Parathyroid adenoma (tissue), 2 donors: ENCODE measurements around the gene SFMBT2.

ENCODE experiments used
- H2AFZ ChIP-seq: fragments of 300-600 bp; sonication (generic); one replicate; pipeline ENCODE4 v1.7.0; 2017; ENCODE audit warnings: antibody characterized with exemption, mild to moderate bottlenecking
- H3K27ac ChIP-seq: fragments of 300-600 bp; sonication (generic); one replicate; pipeline ENCODE4 v1.7.0; 2017
- H3K27me3 ChIP-seq: fragments of 300-600 bp; sonication (generic); one replicate; pipeline ENCODE4 v1.7.0; 2017; ENCODE audit warnings: low read length; ENCODE audit not compliant: control insufficient read depth, insufficient read depth
- H3K36me3 ChIP-seq: fragments of 300-600 bp; sonication (generic); one replicate; pipeline ENCODE4 v1.7.0; 2017; ENCODE audit warnings: low read length; ENCODE audit not compliant: control insufficient read depth, insufficient read depth
- H3K4me1 ChIP-seq: fragments of 300-600 bp; sonication (generic); one replicate; pipeline ENCODE4 v1.7.0; 2017; ENCODE audit warnings: control low read depth
- H3K4me2 ChIP-seq: fragments of 300-600 bp; sonication (generic); one replicate; pipeline ENCODE4 v1.7.0; 2017; ENCODE audit warnings: low read length
- H3K4me3 ChIP-seq: fragments of 300-600 bp; sonication (generic); one replicate; pipeline ENCODE4 v1.7.0; 2017; ENCODE audit warnings: low read depth, low read length
- H3K79me2 ChIP-seq: fragments of 300-600 bp; sonication (generic); one replicate; pipeline ENCODE4 v1.7.0; 2017; ENCODE audit warnings: control low read depth
- H3K9ac ChIP-seq: fragments of 300-600 bp; sonication (generic); one replicate; pipeline ENCODE4 v1.7.0; 2017; ENCODE audit warnings: mild to moderate bottlenecking
- H3K9me3 ChIP-seq: fragments of 300-600 bp; sonication (generic); one replicate; pipeline ENCODE4 v1.7.0; 2017; ENCODE audit warnings: low read length; ENCODE audit not compliant: control insufficient read depth
- TF ChIP-seq, protein P1 (sequence below): fragments of 300-600 bp; sonication (generic); IDR thresholded peaks from one replicate; pipeline ENCODE4 v1.7.0; 2017; ENCODE audit warnings: antibody characterized with exemption, mild to moderate bottlenecking
- donor health status: primary hyperparathyroidism.

SFMBT2 gene

DNA sequence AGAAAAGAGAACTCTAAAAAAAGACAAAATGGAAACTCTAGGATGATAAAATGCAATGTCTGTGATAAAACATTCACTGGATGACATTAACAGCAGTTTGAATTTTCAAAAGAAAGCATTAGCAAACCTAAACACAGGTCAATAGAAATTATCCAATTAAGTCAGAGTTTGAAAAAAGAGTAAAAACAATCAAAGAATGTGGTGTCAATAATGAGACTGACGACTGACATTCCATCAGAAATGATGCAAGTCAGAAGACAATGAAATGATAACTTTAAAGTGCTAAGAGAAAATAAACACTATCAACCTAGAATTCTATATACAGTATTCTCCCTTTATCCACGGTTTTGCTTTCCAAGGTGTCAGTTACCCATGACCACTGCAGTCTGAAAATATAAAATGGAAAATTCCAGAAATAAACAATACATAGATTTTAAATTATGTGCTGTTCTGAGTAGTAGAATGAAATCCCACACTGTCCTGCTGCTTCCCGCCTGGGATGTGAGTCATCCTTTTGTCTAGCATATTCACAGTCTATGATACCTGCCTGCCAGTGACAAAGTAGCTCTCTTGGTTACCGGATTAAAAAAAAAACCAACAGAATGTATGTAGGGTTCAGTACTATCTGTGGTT lies 38.3 kb upstream of the SFMBT2 start:
- Histone ChIP-seq H3K4me1 (no peaks in the 10 kb centered on the region), H3K9ac (no peak overlapping the region), H3K27ac (no peak overlapping the region), H3K4me2 (no peak overlapping the region), H3K9me3 (no peaks in the 10 kb centered on the region), H3K79me2 (no peaks in the 10 kb centered on the region), H3K27me3 (no peaks in the 10 kb centered on the region), H2AFZ (no peak overlapping the region), H3K36me3 (no peaks in the 10 kb centered on the region), H3K4me3 (no peak overlapping the region)
- TF ChIP-seq, protein P1, sequence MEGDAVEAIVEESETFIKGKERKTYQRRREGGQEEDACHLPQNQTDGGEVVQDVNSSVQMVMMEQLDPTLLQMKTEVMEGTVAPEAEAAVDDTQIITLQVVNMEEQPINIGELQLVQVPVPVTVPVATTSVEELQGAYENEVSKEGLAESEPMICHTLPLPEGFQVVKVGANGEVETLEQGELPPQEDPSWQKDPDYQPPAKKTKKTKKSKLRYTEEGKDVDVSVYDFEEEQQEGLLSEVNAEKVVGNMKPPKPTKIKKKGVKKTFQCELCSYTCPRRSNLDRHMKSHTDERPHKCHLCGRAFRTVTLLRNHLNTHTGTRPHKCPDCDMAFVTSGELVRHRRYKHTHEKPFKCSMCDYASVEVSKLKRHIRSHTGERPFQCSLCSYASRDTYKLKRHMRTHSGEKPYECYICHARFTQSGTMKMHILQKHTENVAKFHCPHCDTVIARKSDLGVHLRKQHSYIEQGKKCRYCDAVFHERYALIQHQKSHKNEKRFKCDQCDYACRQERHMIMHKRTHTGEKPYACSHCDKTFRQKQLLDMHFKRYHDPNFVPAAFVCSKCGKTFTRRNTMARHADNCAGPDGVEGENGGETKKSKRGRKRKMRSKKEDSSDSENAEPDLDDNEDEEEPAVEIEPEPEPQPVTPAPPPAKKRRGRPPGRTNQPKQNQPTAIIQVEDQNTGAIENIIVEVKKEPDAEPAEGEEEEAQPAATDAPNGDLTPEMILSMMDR = no peak

DNA sequence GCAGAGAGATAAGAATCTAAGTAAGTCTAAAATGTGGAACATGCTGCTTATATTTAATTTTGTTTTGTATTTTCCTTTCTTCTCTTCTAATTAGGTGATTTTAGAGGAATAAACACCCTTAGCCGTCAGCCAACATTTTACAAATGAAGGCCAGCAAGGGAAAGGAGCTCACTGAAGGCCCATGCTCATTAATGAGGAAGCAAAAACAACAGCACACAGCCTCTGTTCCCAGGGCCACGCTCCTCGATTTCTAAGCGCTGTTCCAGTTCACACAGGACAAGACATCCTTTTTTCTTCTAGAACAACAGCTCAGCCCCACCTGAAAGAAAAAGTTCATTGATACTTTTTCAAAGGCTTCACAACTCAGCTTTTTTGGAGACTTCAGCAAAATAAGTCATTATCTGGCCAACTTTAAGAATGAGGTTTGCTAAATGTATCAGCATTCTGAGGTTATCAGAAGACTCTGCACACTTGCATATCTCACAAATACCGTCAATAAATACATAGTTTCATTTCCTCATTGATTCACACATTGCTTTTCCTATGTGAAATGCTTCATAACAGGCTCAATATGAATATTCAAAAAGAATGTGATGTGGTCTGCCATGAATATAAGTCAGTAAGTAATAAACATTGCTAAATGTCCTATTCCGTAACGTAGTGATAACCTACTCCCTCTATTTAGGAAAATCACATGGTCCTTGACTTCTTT lies 34.8 kb upstream of the SFMBT2 start:
- Histone ChIP-seq H3K4me2 (no peak overlapping the region), H3K36me3 (no peaks in the 10 kb centered on the region), H3K4me1 (no peaks in the 10 kb centered on the region), H3K27ac (no peak overlapping the region), H2AFZ (no peak overlapping the region), H3K9ac (no peak overlapping the region), H3K27me3 (no peaks in the 10 kb centered on the region), H3K9me3 (no peaks in the 10 kb centered on the region), H3K4me3 (no peak overlapping the region), H3K79me2 (no peaks in the 10 kb centered on the region)
- TF ChIP-seq, protein P1 = no peak

DNA sequence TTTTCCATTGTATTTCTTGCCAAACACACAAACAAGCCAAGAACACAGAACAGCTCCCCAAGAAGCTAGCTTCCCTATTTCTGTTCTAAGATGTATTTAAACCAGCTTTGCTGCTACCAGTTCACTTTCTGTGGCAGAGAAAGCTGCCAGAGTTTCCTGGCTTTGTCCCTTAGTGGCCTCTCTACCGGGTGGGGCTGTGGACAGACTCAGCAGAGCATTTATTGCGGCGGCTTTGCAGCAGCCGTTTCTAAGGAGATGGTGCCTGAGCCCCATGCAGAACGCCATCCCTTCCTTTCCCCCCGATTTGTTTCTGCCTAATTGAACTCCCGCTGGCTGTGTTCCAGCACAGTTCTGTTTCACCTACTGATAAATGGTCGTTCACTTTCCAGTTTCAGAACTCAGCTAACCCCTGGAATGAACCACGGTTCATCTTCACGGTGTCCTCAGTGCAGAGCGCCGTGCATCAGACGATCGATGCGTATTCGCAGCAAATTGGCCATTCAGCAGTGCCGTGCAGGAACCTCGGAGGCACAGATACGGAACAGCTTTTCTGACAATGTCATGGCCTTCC lies 33.8 kb upstream of the SFMBT2 start:
- H3K79me2 ChIP-seq = no peaks in the 10 kb centered on the region
- no peaks in the 10 kb centered on the region for H3K36me3 ChIP-seq
- no peak overlapping the region for H2AFZ ChIP-seq
- no peak overlapping the region for H3K27ac ChIP-seq
- no peaks in the 10 kb centered on the region for H3K4me1 ChIP-seq
- H3K4me2 ChIP-seq = no peak overlapping the region
- no peaks in the 10 kb centered on the region for H3K9me3 ChIP-seq
- H3K4me3 ChIP-seq = no peak overlapping the region
- no peak overlapping the region for H3K9ac ChIP-seq
- TF ChIP-seq, protein P1 = no peak
- H3K27me3 ChIP-seq = no peaks in the 10 kb centered on the region

DNA sequence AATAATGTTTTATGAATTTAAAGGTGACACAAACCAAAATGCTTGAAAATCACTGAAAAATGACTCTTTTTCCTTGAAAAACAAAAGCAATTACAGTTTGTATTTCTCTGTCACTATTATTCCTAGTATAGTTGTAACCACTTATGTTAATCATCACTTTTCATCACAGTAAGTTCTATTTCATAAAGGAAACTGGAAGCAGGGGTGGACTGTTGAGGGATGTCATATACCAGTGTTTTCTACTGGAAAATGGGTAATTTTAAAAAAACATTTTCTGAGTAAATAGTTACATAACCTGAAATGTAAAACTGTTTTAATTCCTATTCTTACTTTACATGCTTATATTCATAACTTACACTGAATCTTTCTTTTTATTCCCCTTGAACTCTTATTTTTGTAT lies 32.2 kb upstream of the SFMBT2 start:
- no peak overlapping the region for H3K4me2 ChIP-seq
- TF ChIP-seq, protein P1 = no peak
- H3K9me3 ChIP-seq = no peaks in the 10 kb centered on the region
- H3K79me2 ChIP-seq = no peaks in the 10 kb centered on the region
- H3K36me3 ChIP-seq = no peaks in the 10 kb centered on the region
- H3K4me1 ChIP-seq = no peaks in the 10 kb centered on the region
- no peaks in the 10 kb centered on the region for H3K27me3 ChIP-seq
- no peak overlapping the region for H3K9ac ChIP-seq
- no peak overlapping the region for H3K4me3 ChIP-seq
- H3K27ac ChIP-seq = no peak overlapping the region
- H2AFZ ChIP-seq = no peak overlapping the region
